ENCODE results near the gene ZNF276.

GRCh38 chr16:89708481-89708931 is 12.8 kb upstream of the ZNF276 start:
- no peak for TF ChIP-seq CTCF (IDR thresholded peaks at IDR 0.05; ENCODE audit: low read length)
- TF ChIP-seq EZH2 (IDR thresholded peaks at IDR 0.05; ENCODE audit: borderline replicate concordance, low read length) = no peak

Data from OCI-LY1 (cell line).